Stimulated activated CD4-positive, alpha-beta T cell treated with anti-CD3 and anti-CD28 coated beads, Interleukin-4, amount 100 ng/mL, for 1 hour (primary cell): Measurements from ENCODE around the gene ERC2.

Experiments used
- DNase-seq: peaks from one replicate; pipeline ENCODE4 v3.0.0-alpha.2; 2020

Gene ERC2

DNA sequence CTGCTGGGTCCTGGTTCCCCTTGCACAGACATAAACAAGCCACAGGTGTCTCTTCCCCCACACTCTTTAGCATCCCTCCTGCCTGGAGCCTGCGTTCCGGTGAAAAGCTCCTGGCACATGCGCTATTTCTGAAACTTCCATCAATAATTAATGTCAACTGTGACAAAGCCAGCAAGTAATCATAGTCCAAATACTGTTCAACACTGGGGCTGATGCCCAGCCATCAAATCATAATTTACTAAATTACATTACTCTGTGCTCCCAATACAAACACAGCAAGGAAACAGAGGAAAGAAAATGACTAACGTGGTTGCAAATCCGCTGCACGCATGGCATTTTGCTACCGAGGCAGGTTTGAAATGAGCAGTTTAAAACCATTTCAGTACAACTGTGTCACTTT lies 294.7 kb downstream of the ERC2 start:
- DNase-seq: no peak

DNA sequence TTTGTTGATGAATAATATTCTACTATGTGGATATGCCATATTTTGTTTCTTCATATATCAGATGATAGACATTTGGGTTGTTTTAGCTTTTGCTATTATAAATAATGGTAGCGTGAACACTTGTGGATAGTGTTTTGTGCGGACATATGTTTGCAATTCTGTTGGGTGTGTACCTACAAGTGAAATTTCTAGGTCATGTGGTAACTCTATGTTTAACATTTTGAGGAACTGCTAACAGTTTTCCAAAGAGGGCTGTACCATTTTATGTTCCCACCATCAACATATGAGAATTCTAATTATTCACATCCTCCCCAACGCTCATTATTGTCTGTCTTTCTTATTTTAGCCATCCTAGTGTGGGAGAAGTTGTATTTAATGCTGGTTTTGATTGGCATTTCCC lies 303.8 kb downstream of the ERC2 start:
- no peak for DNase-seq

DNA sequence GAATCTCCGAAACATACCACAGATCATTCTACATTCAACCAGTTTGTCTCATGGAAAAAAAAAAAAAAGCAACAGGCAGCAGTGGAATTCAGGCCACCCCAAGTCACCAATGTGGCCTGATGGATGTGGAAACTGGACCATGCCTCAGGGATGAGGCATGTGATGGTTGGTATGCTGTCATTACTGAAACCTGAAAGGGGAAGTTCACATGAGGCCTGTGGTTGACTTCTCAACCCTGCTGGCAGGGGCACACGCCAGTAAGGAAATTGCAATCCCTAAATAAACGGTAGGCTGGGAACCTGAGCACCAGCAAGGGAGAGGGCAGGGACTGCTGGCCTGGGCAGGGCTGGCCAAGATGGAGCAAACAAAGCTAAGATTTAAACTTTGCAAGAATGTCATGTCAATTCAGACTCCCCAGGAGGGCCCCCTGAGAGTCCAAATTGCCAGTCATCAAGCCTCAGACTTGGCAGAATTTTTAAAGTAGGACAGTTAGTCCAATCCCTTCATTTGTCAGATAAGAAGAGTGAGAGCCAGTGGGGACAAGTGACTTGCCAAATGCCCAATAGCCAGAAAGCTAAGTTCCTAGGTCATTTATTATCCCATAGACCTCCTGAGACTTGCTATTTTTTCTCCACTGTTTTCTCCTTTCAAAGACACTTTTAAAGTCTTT lies 310.4 kb downstream of the ERC2 start:
- DNase-seq: no peak

DNA sequence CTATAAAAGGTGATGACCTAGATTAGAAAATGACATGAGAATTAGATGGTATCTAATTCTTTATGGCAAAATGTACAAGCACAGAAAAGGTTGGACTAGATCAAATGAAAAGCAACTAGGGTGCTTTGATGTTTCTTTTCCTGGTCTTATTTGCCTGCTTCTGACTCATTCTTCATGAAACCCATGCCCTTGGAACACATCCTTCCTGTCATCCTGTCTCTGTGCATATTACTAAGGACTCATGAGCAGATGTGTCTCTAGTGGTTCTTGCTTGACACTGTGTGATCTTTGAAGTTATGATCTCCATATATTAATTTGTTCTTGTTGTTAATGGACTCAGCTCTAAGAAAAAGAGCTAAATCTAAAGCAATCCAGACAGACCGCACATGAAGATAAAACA lies 314.0 kb downstream of the ERC2 start:
- DNase-seq: no peak

DNA sequence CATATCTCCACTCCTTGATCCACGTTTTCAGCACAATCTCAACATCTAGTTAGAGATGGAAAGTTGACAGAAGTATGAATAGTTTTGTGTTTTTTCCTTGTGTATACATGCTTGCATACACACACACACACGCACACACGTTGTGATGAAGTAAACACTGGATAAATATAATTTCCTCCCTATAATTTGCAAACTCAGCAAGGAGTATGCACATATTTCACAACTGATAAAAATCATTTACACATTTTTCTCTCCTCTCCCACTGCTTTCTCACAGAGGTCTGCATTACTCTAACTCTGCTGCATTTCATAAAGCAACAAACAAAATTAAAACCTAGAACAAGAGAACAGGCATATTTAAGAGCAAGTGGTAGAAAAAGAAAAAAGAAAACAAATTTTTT lies 320.9 kb downstream of the ERC2 start:
- DNase-seq: no peak

DNA sequence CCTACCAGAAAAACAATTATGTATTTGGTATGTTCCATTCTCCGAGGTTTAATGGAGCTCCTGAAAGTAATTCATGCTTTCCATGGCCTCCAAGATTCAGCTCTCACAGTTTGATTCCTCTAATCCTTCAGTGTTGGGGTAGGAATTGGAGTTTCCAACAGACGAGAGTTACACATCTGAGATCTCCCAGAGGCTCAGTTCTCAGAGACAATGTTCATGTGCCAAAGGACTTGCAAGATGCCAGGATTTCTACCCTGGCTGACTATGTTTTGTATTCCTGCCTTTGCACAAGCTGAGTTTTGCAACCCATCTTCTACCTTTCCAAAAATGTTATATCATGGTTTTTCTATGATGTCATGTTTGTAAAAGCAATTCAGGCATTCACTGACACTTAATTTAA lies 322.9 kb downstream of the ERC2 start:
- DNase-seq: no peak

DNA sequence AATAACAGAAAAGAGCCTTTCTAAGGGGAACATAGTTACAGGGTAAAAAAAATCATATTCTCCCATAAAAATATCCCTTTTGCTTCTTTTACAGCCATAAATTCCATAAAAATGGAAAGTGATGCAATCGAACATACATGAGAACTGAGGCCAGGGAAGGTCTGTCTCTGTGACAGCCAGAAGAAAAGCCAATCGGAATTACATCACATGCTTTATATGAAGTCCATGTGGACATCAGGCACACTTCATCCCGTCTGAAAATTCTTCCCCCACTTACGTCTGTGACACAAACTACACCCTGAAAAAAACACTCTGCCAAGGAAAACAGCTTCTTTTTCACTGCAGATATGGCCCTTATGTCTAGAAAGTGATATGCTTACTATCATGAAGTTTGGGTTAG lies 323.5 kb downstream of the ERC2 start:
- DNase-seq: no peak

DNA sequence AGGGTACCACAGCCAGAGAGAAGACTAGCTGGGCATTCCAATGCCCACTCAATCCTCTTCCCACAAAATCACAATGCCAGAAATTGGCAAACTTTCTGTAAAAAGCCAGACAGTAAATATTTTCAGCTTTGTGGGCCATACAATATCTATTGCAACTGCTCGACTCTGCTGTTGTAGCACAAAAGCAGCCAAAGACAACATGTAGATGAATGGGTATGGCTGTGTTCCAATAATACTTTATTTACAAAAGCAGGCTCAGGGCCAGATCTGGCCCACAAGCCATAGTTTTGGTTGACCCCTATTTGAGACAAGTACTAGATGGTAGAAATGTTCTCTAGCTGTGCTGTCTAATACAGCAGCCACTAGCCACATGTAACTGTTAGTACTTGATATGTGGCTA lies 330.9 kb downstream of the ERC2 start:
- no peak for DNase-seq

DNA sequence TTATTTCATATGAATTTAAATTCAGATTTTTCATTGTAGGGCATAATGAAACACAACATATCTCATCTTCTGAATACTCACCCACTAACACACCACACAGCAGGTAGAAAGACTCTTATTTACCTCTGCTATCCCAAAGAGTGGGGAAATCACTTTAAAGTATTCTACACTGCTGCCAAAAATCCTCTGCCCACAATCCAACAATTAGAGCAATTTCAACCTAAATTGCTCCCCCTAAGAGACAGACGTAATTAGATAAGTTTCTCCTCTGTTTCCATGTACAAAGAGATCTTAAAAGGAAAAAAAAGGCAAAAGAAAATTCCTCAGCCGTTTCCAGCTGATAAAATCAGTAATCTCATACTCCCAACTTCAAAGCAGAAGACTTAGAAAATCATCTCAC lies 331.8 kb downstream of the ERC2 start:
- DNase-seq: no peak

DNA sequence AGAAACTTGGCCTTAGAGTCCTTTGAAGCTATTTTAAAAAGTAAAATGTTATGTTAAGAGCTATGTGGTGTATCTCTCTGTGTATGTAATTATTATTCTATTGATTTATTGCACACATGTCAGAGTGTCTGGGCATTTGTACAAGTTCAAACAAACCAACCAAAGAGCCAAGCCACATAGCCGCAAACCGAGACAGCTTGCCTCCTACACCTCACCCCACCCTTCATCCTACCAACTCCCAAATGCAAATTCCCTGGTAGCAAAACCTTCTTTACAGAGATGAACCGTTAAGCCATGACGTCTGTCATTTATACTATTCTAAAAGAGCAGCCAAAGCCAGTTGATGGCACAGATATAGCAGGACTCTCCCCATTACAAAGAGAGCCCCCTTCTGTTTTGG lies 332.3 kb downstream of the ERC2 start:
- no peak for DNase-seq

DNA sequence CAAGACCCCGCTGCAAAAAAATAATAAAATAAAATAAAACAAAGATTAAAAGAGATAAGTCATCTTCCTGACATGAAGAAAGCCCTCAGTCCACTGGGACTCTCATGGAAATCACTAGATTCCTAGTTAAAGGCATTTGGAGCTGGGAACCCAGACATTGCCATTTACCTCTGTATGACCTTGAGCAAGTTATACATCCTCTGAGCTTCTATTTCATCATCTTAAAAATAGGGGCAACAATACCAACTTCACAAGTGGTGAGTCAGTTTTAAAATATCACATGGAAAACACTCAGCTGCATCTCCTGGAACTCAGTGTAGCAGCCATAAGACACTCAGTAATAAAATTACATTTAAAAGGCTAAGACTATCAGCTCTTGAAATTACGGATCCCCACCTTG lies 334.8 kb downstream of the ERC2 start:
- DNase-seq: no peak

DNA sequence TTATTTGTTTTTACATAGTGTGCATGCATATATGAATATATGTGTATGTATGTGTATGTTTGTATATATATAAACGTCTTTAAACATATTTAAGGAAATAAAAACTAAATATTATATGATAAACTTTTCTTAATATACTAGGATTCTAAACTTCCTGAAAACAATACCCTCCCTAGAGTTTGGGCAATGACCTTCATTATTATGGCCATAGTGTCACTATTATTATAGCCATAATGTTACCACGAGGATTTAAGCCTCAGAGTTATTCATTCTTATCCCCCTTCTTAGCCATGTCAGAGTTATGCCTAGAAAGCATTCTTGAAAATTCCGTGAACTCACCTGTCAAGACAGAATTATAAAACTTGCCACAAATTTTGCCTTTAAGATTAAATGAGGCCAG lies 335.5 kb downstream of the ERC2 start:
- DNase-seq: no peak

DNA sequence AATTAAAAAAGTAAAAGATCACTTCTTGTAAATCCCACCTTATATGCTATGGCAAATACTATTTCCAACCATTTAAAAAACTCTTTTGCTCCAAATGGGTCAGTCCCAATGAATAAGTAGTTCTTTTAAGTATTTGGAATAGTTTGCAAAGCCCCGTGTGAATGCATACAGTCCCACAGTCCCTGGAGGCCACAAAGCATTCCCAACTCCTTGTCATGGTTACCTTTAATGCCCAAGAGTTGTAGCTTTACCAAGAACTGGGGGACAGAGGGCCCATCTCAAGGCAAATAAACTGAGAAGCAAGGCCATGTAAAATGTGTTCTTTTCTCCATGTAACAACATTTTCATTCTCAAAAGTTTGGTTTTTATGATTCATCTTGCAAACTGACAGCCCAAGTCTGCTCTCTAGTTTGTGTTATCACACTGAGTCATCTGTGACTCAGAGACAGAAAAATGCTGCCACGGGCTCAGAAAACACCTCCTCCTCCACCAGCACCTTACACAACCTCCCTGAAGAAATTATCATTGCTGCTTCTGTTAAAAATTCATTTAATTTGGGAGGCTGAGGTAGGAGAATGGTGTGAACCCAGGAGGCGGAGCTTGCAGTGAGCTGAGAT lies 336.2 kb downstream of the ERC2 start:
- no peak for DNase-seq

DNA sequence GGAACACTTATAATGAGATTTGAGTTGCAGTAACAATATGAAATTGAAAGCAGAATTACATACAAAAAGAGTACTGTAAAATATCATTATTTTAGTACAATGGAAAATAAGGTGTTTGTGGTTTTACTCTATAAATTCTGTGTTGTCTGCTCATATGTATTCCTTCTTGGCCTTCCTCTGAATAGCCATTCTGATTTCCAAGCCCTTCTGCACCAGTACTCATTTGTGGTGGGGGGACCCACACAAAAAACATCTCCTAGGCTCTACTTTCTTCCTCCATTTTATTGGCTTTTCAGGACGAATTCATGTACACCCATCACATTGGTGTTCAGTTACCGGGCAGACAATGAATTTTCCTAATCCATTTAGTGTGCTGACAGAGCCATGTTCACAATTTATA lies 338.2 kb downstream of the ERC2 start:
- DNase-seq: no peak

DNA sequence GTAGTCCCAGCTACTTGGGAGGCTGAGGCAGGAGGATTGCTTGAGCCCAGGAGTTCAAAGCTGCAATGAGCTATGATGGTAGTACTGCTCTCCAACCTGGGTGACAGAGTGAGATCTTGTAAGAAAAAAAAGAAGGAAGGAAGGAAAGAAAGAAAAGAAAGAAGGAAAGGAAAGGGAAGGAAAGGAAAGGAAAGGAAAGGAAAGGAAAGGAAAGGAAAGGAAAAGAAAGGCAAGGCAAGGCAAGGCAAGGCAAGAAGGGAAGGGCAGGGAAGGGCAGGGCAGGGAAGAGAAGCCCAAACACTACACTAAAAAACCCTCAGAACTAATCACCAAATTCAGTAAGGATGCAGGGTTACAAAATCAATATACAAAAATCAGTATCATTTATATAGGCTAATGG lies 341.6 kb downstream of the ERC2 start:
- DNase-seq: no peak

DNA sequence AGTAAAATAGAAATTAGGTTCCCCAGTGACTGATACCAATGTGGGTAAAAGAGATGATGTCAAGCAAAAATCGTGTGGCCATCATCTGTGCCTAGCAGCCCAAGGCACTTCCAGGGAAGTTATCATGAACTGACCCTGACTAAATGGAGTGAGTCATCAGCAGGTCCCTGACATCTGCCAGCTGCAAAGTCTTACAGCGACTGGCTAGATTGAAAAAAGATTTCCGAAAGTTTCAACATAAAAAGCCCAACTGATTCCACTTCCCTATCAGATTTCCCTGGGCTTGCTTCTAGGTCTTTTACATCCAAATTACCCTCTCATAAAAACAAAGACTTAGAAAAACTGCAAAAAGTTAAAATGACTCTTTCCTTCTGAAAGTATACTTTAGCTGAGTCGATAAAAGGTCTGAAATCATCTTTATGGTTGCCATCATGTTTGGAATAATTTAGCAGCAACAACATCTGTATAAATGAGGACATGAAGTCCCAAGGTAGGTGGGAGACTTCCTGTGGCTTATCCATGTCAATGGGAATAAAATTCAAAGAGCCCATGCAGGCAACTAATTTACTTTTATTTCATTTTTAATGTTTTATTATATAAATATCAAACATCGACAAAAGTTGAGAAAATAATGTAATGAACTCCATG lies 342.8 kb downstream of the ERC2 start:
- DNase-seq: no peak

DNA sequence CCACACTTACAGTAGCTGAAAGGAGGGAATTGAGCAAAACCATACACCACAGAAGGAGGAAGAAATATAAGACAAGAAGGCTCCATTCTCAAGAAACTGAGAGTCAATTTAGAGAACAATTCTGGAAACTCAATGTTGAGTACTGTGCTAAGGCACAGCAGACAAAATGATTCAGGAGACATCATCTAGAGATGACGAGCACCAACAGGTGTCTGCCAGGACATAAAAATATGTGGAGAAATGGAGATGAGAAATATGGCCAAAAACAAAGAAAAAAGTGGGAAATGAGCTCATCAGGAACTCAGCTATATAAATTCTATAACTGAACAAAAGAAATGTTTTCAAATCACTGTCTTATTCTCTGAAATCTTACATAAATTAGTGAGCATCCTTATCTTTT lies 343.7 kb downstream of the ERC2 start:
- DNase-seq: no peak

DNA sequence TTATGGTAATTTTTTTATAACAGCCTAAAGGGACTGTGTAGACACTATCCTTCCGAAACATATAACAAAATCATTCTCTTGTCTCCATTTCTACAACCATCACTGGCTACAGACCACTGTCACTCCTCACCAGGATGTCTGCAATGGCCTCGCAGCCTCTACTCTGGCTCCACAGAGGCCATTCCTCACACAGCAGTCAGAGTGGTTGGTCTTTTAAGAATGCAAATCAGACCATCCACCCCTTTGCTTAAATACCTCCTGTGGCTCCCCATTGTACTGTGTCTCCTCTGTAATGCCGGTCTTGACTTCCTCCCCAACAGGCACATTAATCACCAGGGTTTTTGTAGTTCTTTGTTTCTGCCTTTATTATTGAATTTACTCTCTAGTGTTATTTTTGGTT lies 344.8 kb downstream of the ERC2 start:
- no peak for DNase-seq

DNA sequence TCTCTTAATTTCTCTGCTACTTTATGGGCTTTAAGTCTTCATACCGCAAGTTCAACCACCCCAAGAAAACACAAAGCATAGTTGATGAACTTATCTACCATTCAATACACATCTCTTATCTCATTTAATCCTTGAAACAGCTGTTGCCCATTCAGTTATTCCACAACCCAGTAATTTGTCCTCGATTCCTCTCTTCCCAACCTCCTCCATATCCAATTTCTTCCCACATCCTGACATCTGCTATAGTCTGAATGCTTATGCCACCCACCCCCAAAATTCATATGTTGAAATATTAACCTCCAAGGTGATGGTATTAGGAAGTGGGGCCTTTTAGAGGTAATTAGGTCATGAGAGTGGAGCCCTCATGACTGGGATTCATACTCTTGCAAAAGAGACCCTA lies 345.4 kb downstream of the ERC2 start:
- DNase-seq: no peak

DNA sequence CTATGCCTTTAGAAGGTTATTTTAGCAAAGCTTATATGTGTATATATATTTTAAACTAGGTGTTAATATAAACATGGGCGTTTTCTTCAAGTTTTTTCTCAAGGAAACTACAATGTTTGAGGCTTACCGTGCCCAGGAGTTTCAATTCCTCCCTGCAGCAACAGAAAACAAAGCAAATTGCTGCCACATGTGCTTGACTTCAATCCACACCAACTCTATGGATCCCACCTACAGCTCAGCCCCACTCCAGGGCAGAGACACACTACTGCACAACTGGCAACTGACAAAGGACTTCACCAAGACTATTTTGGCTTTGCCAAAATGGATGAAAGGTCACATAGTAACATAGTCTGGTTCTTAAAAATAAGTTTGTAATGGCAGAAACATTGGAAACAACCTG lies 346.6 kb downstream of the ERC2 start:
- DNase-seq: no peak

DNA sequence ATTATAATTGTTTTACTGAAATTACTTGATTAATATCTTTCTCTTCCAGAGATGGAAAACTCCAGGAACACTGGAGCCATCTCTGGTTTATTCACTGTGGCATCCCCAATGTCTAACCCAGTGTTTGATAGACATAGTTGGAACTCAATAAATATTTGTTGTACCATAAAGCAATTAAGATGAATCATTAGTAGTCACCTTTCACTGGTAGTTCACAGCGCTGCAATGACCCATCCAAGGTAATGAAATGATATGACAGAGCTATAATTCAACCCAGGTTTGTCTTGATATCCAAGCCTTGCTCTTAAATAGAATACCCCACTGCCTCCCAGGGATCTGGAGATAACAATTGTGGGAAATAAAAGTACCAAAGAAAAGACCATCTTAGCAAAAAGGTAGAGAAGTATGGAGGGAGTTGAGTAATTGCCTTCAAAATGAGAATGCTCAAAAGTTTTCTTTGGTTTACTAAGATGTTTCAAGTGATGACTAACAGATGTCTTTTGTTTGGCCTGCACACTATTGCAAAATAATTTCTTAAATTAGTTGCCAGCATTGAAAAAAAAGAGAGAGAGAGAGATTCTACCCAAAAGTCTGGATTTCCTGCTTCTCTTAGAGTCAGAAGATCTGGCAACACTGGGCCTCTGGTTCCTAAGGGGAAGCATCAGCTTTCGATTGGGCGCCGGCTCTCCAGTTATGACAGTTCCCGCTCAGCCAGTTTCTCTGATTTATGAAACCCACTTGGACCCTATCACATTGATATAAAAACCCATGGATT lies 348.5 kb downstream of the ERC2 start:
- DNase-seq: no peak

DNA sequence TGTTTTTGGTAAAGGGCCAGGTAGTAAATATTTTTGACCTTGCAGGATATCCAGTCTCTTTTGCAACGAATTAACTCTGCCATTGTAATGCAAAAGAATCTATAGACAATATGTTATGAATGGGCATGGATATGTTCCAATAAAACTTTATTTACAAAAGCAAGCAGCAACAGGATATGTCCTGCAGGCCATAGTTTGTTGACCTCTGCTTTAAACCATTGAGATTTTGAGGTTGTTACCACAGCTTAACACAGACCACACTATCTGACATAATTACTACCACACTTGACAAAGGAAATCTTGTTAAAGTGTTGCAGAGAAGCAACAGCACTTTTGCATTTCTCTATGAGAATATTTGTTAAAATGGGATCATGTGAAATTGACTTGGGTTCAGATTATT lies 349.3 kb downstream of the ERC2 start:
- no peak for DNase-seq

DNA sequence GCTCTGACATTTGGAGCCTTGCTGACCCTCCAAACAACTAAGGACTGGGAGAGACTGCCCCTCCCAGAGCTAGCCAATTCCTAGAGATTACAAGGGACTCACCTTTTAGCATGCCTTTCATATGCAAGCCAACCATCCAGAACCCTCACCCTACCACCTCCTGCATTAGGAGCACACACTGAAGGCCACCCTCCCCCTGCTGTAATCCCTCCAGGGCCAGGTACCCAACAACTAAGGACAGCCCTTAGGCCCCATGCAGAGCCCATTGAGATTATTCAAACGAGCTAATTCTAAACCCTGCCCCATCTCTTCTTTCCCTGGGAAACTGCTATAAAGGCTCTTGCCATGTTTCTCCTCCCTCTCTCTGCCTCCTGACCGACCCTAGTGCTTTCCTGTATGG lies 352.6 kb downstream of the ERC2 start:
- no peak for DNase-seq

DNA sequence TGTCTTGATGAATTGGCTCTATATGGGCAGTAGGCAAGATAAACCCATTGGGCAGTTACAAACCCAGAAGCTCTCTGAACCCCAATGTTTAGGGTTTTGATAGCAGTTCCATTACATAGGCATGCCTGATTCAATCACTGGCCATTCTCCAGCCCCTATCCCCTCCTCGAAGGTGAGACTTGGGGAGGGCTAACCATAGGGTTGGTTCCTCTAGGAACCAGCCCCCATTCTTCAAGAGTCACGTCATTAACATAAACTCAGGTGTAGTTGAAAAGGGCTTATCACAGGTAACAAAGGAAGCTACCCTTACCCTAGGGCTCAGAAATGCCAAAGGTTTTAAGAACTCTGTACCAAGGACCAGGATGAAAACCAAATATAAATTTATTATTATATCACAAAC lies 353.1 kb downstream of the ERC2 start:
- DNase-seq: no peak
